ENCODE data around the gene PREX1.

The PREX1 gene

DNA sequence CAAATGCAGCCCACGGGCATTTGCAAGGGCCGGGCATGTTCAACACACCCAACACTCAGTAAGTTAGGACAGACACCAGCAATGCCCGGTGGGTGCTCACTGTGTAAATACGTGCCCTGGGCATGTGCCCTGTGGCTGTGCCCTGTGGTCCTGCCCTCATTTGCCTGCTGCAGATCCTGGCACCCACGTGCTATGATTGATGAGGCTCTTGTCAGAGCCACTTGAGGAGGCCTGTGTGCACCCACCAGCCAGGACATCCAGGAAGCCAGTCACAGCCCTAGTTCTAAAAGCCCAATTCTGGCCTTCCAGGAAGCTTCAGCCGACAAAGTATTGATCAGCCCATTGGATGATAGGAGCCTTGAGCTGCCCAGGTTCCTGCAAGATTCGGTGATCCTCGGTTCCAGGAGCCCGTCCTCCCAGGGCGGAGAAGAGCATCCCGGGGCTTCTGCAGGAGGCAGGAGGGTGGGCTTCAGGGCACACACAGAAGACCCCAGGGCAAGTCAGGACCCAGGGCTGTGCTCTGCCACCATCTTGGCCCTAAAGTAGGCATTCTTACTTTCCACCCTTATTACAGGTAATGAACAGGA is 223.9 kb downstream of the PREX1 start:
- no peaks in the 10 kb centered on the region for H3K36me3 ChIP-seq (replicated peaks)

DNA sequence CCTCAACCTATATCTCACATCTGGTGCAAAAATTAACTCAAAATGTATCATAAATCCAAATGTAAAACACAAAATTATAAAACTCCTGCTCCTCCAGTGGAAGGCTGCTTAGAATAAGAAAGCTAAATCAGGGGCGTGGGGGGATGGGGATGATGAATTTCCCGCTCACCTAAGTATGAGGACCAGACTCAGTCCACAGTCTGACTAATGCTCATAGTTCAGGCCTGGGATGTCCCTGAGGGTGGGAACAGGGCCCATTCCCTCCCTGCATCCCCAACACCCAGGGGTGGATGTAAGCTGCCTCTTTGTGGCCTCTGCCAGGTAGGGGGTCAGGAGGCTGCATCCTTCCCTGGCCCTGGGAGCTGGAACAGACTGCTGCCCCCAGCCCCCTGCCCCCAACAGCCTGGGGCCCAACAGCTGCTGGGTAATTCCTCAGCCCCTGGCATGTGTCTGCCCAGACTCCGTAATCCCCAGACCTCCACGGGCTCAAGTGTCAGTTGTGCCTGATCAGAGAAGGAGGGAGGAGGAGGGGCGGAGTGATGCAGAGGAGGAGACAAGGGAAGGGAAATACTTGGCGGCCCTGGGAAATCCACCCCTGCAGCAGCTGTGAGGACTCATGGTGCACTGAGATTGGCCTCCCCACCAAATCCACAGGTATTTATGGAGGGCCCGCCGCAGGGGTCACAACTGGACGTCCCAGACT is 224.5 kb downstream of the PREX1 start:
- TF ChIP-seq, protein P1, sequence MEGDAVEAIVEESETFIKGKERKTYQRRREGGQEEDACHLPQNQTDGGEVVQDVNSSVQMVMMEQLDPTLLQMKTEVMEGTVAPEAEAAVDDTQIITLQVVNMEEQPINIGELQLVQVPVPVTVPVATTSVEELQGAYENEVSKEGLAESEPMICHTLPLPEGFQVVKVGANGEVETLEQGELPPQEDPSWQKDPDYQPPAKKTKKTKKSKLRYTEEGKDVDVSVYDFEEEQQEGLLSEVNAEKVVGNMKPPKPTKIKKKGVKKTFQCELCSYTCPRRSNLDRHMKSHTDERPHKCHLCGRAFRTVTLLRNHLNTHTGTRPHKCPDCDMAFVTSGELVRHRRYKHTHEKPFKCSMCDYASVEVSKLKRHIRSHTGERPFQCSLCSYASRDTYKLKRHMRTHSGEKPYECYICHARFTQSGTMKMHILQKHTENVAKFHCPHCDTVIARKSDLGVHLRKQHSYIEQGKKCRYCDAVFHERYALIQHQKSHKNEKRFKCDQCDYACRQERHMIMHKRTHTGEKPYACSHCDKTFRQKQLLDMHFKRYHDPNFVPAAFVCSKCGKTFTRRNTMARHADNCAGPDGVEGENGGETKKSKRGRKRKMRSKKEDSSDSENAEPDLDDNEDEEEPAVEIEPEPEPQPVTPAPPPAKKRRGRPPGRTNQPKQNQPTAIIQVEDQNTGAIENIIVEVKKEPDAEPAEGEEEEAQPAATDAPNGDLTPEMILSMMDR (IDR thresholded peaks at IDR 0.05; ENCODE audit: low read depth, low read length, missing control alignments): no peak

More for the DNA sequence above, 223.9 kb downstream of the PREX1 start:
- Histone ChIP-seq H3K4me3 (ENCODE audit: low read depth, low read length) (no peak overlapping the region), H3K27ac (no peak overlapping the region), H3K27me3 (replicated peaks) (no peaks in the 10 kb centered on the region)
- in situ Hi-C loops (cut with HindIII; ENCODE audit: low pct_ligation_motif_present, low sequenced_read_pairs): loop anchor here (25.0 kb wide), 1 partner anchor 917 kb away; no protein-coding TSS in a partner anchor
- TF ChIP-seq, protein P1 (IDR thresholded peaks at IDR 0.05; ENCODE audit: low read depth, low read length, missing control alignments): no peak
- no peak for DNase-seq

DNA sequence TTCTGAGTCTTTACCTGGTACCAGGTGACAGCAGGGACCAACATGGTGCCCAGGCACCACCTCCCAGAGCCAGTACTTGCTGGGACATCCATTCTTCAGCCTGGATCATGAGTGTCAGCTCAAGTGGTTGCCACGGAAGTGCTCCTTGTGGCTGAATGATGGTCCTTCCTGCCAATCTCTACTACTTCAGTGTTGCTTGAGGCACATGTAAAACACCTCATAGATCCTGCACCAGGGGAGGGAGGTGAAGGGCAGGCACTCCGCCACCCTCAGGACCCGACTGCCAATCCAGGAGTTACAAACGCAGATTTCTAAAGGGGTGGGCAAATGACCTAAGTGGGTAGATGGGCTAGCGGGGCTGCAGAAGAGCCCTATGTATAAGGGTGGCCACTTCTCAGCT is 226.0 kb downstream of the PREX1 start:
- Histone ChIP-seq H3K4me3 (ENCODE audit: low read depth, low read length) (no peak overlapping the region), H3K27me3 (replicated peaks) (no peaks in the 10 kb centered on the region), H3K27ac (no peak overlapping the region), H3K36me3 (replicated peaks) (no peaks in the 10 kb centered on the region)
- DNase-seq: no peak
- TF ChIP-seq, protein P1 (IDR thresholded peaks at IDR 0.05; ENCODE audit: low read depth, low read length, missing control alignments): no peak
- in situ Hi-C loops (cut with HindIII; ENCODE audit: low pct_ligation_motif_present, low sequenced_read_pairs): loop anchor here (25.0 kb wide), 1 partner anchor 914 kb away; no protein-coding TSS in a partner anchor

More for the DNA sequence above, 224.5 kb downstream of the PREX1 start:
- Histone ChIP-seq H3K27ac (no peak overlapping the region), H3K36me3 (replicated peaks) (no peaks in the 10 kb centered on the region), H3K4me3 (ENCODE audit: low read depth, low read length) (no peak overlapping the region), H3K27me3 (replicated peaks) (no peaks in the 10 kb centered on the region)
- DNase-seq: no peak
- in situ Hi-C loops (cut with HindIII; ENCODE audit: low pct_ligation_motif_present, low sequenced_read_pairs): loop anchor here (25.0 kb wide), 1 partner anchor 916 kb away; no protein-coding TSS in a partner anchor

DNA sequence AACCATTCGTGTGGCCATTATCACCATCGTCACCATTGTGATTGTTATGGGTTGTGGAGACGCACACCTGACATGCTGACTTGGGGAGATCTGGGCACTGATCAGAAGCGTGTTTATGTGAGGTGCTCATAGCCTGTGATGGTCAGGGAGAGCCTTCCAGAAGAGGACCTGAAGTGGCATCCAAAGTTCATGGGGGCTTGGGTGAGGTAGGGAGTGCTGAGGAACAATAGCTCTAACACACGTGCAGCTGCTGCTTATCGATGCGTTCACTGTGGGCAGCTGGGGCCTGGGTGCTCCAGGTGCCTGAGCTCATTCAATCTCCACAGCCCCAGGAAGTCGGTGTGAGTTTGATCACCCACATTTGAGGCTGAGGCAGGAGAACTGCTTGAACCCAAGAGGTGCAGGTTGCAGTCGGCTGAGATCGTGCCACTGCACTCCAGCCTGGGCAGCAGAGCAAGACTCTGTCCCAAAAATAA is 227.3 kb downstream of the PREX1 start:
- TF ChIP-seq, protein P1 (IDR thresholded peaks at IDR 0.05; ENCODE audit: low read depth, low read length, missing control alignments): no peak
- Histone ChIP-seq H3K36me3 (replicated peaks) (no peaks in the 10 kb centered on the region), H3K27me3 (replicated peaks) (no peaks in the 10 kb centered on the region), H3K27ac (no peak overlapping the region), H3K4me3 (ENCODE audit: low read depth, low read length) (no peak overlapping the region)
- no peak for DNase-seq
- in situ Hi-C loops (cut with HindIII; ENCODE audit: low pct_ligation_motif_present, low sequenced_read_pairs): loop anchor here (25.0 kb wide), 1 partner anchor 913 kb away; no protein-coding TSS in a partner anchor

DNA sequence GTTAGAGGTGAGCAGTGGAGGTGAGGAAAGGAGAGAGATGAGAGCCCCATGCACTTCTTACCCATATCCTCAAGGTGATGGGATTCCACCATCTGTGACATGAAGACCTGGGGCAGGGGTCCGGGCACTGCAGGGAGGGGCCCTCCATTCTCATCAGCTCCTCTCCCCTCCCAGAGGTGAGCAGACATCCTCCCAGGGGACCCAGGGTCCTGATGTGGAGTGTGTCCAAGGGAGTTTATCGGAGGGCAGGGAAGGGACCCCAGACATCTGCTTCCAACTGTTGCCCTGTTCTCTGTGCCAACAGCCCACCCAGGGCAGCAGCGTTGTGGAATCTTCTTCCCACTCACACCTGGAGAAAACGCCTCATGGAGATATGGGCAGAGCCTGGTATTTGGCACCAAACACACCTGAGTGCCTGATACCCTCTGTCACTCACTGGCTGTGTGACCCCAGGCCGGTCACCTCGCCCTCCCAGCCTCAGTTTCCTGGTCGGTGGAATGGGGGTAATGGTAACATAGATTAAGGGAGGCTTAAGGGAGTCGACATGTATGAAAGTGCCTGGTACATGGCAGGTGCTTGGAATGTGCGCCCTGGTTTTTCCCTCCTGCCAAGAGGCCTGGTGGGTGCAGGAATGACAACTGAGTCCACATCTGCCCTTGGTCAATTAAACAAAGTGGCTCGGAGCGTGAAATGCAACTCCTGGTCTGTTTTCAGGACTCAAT is 227.9 kb downstream of the PREX1 start:
- Histone ChIP-seq H3K4me3 (ENCODE audit: low read depth, low read length) (no peak overlapping the region), H3K27me3 (replicated peaks) (no peaks in the 10 kb centered on the region), H3K27ac (no peak overlapping the region), H3K36me3 (replicated peaks) (no peaks in the 10 kb centered on the region)
- in situ Hi-C loops (cut with HindIII; ENCODE audit: low pct_ligation_motif_present, low sequenced_read_pairs): loop anchor here (25.0 kb wide), 1 partner anchor 913 kb away; no protein-coding TSS in a partner anchor
- DNase-seq: no peak
- TF ChIP-seq, protein P1 (IDR thresholded peaks at IDR 0.05; ENCODE audit: low read depth, low read length, missing control alignments): no peak
